GM23248 (cell line): ENCODE data around the gene TMEM131.

Source experiments
- EZH2 ChIP-seq: fragments of 200-600 bp; sonication (generic); IDR thresholded peaks from 2 replicates; pipeline ENCODE4 v1.6.1; 2018; ENCODE audit warnings: antibody characterized with exemption, mild to moderate bottlenecking; ENCODE audit not compliant: insufficient read depth, poor library complexity, severe bottlenecking
- EZH2phosphoT487 ChIP-seq: fragments of 200-600 bp; sonication (generic); IDR thresholded peaks from 2 replicates; pipeline ENCODE4 v1.6.1; 2018; ENCODE audit warnings: antibody characterized with exemption, moderate library complexity, mild to moderate bottlenecking, low read depth; ENCODE audit not compliant: insufficient read depth

- TF ChIP-seq EZH2: no peak
- no peak for TF ChIP-seq EZH2phosphoT487
Observed at GRCh38 chr2:97983698-97984097, 12.1 kb downstream of the TMEM131 start.
